IMR-90 (cell line): Measurements from ENCODE around the gene LBP.

Experiments
- CTCF ChIP-seq: conservative IDR thresholded peaks from 2 replicates; pipeline ENCODE4 v1.5.1; 2012; ENCODE audit warnings: mild to moderate bottlenecking, low read depth, low read length, improper control_type of control experiment
- USF2 ChIP-seq: fragments of 150-350 bp; IDR thresholded peaks from 2 replicates; pipeline ENCODE4 v1.6.1; 2017; ENCODE audit warnings: mild to moderate bottlenecking, antibody characterized with exemption, low read length, low read depth

- TF ChIP-seq CTCF: no peak
- no peak for TF ChIP-seq USF2
Measured at GRCh38 chr20:38340693-38341092, 5.6 kb upstream of the LBP start.
